ENCODE results near the gene ANGPTL2. TPM values are rescaled to one million over a fixed set of nuclear protein-coding genes. Genes with fewer than 3 reads are reported as not detected.

The ANGPTL2 gene
- polyA plus RNA-seq, 4 donors = 8.0 to 72.4 (median 13.5) TPM

GRCh38 chr9:127055745-127056402, 66.6 kb downstream of the ANGPTL2 start:
- no peak for DNase-seq (ENCODE audit: low read depth in 4 of 4, low spot score in 3 of 4)

DNA sequence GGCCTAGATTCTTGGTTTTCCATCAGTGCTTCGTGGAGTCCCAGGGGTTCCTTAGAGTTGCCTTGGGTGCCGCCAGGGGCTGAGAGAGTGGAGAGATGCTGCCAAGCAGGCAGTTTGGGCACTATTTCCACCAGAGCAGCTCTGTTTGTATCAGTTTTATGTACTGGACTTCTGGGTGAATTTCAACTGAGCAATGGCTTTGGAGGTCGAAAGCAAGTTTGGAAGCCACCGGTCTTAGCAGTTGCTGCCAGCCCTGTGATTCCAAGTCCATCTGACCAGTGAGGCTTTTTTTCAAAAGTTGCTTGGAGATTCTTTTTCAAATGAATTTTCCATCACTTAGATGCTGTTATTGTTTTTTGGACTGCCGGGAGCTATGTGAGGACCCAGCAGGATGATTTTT, 68.5 kb downstream of the ANGPTL2 start:
- no peak for DNase-seq (ENCODE audit: low read depth in 4 of 4, low spot score in 3 of 4)

GRCh38 chr9:127053057-127053821, 69.2 kb downstream of the ANGPTL2 start:
- peak in 2 of 4 donors; percentile 18 to 24 for DNase-seq (ENCODE audit: low read depth in 4 of 4, low spot score in 3 of 4)

GRCh38 chr9:127051881-127052595, 70.4 kb downstream of the ANGPTL2 start:
- DNase-seq (ENCODE audit: low read depth in 4 of 4, low spot score in 3 of 4) = no peak

DNA sequence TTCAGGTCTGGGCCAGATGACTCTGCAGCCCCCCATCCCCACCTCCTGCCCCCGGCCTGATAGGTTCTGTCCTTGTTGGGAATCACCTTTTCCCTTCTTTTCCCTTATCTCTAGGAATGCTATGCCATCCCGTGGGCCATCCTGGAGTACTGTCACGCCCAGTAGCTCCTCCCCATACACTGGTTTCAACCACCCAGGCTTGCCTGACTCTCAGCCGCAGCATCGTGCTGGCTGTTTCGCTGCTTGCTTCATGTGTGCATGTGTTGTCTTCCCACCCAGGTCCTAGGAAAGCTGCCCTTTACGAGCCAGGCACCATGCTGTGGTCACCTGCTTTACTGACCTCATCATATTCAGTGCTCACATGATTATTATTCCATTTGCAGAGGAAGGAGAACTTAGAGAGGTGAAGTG, 71.8 kb downstream of the ANGPTL2 start:
- DNase-seq (ENCODE audit: low read depth in 4 of 4, low spot score in 3 of 4) = no peak

DNA sequence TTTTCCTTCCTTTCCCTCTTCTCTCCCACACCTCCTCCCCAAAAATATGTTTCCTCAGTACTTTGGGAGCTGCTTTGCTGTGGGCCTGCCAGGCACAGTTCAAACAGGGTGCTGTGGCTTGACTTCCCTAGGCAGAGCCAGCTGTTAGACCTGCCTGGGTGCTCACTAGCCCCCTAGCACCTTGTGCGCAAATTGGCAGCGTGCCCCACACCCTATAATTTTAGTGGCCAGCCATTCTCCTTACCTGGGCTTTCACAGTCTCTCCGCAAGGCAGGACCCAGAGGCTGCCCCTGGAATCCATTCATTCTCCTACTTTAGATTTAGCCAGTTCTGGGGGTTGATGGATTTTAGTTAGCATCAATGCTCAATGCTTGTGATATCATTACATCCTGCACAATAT, 72.3 kb downstream of the ANGPTL2 start:
- no peak for DNase-seq (ENCODE audit: low read depth in 4 of 4, low spot score in 3 of 4)

- DNase-seq (ENCODE audit: low read depth in 4 of 4, low spot score in 3 of 4) = no peak
Measured at GRCh38 chr9:127049581-127049980, 72.9 kb downstream of the ANGPTL2 start.

DNA sequence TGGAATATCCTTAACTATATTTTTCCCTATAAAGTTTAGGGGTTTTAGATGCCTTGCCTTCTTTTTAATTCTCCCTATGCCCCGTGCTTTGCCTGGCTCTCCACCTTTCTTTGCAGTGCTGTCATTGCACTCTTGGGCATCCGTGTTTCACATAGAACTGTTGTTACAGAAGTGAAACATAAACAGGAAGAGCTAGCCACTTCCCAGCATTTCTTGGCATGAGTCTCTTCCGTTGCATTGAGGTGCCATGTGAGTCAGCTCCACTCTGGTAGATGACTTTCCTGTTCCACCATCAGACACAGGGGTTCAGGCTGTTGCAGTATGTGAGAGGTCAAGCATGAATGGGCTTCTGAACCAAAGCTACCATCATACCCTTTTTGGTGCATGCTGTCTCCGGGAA, 73.4 kb downstream of the ANGPTL2 start:
- DNase-seq (ENCODE audit: low read depth in 4 of 4, low spot score in 3 of 4) = no peak

DNA sequence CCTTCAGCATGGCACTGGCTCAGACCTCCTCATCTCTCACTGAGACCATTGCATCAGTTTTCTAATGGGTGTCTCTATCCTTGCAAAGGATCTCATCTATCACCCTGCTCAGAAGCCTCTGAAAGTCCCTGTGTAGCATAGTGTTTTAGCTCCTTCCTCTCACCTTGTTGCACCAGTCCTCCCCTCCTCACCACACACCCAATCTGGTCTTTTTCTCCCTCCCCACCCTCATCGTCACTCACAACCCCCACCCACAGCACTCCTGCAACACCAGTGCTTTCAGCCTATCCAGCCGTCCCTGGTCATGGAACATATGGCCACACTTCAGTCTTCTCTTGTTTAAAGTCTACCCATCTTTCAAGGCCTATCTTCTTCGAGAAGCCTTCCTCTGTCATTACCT, 74.5 kb downstream of the ANGPTL2 start:
- DNase-seq (ENCODE audit: low read depth in 4 of 4, low spot score in 3 of 4) = no peak

DNA sequence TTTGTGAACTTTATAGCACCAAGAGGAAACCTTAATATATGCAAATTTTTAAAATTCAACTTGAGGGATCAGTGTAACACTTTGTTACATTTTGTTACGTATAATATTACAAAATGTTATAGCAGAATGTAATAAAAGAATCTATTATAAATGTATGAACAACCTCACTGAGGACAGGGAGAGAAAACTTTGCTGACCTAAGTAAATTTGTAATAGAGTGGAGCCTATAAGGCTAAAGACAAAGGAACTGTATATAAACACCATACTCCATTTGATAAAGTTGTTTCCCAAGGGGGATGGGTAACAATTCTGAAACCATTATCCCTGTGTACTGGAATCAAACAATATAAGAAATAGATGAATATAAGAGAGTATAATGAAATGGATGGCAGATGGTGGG, 77.3 kb downstream of the ANGPTL2 start:
- DNase-seq (ENCODE audit: low read depth in 4 of 4, low spot score in 3 of 4) = no peak

- DNase-seq (ENCODE audit: low read depth in 4 of 4, low spot score in 3 of 4) = no peak
Measured at GRCh38 chr9:127039492-127039891, 82.9 kb downstream of the ANGPTL2 start.

GRCh38 chr9:127038531-127038930, 83.9 kb downstream of the ANGPTL2 start:
- no peak for DNase-seq (ENCODE audit: low read depth in 4 of 4, low spot score in 3 of 4)

Other genes starting within 250 kb of the ANGPTL2 start
- gene RALGPS1, start 207.9 kb downstream of the ANGPTL2 start, polyA plus RNA-seq (ENCODE audit: insufficient read length in 4 of 4) = 10 to 100 TPM in 3 of 4 donors, 1 to 10 TPM in 1; 9.2 to 27.6 (median 24.5) TPM
- gene GARNL3, start 142.1 kb upstream of the ANGPTL2 start, polyA plus RNA-seq (ENCODE audit: insufficient read length in 4 of 4) = 10 to 100 TPM; 13.7 to 30.4 (median 17.1) TPM

All from left renal pelvis (tissue), 4 donors.